NCI-H1417 (cell line): ENCODE results near the gene NIN.

Experiments
- DNase-seq, 3 experiments: peaks; one replicate each; lab custom pipeline; 2025; lab: John Stamatoyannopoulos, UW

Gene NIN, protein sequence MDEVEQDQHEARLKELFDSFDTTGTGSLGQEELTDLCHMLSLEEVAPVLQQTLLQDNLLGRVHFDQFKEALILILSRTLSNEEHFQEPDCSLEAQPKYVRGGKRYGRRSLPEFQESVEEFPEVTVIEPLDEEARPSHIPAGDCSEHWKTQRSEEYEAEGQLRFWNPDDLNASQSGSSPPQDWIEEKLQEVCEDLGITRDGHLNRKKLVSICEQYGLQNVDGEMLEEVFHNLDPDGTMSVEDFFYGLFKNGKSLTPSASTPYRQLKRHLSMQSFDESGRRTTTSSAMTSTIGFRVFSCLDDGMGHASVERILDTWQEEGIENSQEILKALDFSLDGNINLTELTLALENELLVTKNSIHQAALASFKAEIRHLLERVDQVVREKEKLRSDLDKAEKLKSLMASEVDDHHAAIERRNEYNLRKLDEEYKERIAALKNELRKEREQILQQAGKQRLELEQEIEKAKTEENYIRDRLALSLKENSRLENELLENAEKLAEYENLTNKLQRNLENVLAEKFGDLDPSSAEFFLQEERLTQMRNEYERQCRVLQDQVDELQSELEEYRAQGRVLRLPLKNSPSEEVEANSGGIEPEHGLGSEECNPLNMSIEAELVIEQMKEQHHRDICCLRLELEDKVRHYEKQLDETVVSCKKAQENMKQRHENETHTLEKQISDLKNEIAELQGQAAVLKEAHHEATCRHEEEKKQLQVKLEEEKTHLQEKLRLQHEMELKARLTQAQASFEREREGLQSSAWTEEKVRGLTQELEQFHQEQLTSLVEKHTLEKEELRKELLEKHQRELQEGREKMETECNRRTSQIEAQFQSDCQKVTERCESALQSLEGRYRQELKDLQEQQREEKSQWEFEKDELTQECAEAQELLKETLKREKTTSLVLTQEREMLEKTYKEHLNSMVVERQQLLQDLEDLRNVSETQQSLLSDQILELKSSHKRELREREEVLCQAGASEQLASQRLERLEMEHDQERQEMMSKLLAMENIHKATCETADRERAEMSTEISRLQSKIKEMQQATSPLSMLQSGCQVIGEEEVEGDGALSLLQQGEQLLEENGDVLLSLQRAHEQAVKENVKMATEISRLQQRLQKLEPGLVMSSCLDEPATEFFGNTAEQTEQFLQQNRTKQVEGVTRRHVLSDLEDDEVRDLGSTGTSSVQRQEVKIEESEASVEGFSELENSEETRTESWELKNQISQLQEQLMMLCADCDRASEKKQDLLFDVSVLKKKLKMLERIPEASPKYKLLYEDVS (N-terminal part only)

DNA sequence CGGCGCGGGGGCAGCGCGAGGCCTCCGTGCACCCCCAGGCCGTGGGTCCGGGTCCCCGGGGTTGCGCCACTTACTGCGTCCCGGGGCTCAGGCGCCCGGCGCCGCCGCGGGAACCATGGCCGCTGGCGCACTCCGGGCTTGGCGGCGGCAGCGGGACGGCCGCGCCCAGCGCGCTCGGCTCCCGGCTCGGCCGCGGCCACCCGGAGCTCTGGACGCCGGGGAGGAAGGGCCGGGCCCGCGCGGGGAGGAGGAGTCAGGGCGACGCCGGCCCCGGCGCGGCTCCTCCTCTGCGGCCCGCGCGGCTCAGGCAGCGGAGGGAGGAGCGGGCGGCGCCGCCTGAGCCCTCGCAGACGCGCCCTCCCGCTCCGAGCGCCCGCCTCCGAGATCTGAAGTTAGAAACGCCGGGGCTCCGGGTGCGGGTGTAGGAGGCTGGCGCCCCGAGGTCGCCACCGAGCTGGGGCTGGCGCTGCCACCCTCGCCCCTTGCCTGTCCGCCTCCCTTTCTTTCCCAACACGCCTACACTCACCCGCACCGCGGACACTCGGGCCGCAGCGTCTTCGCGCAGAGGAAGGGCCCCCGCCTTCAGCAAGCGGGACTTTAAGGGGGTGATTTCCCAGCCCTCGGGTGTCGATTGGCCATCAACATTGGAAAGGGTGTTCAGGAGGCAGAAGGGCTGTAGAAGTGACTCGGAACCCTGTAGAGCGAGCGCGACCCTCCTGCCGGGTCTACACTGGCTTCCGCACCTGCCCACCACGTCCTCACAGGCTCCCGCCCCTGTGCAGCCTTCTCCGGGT, at the start of gene NIN:
TSS of gene NIN (minus strand) at position 231 of the 794 bp plus-strand sequence. CDS start 9,106 bp downstream, outside the sequence.
- peak; percentile 85 to 89 (median 89) for DNase-seq

DNA sequence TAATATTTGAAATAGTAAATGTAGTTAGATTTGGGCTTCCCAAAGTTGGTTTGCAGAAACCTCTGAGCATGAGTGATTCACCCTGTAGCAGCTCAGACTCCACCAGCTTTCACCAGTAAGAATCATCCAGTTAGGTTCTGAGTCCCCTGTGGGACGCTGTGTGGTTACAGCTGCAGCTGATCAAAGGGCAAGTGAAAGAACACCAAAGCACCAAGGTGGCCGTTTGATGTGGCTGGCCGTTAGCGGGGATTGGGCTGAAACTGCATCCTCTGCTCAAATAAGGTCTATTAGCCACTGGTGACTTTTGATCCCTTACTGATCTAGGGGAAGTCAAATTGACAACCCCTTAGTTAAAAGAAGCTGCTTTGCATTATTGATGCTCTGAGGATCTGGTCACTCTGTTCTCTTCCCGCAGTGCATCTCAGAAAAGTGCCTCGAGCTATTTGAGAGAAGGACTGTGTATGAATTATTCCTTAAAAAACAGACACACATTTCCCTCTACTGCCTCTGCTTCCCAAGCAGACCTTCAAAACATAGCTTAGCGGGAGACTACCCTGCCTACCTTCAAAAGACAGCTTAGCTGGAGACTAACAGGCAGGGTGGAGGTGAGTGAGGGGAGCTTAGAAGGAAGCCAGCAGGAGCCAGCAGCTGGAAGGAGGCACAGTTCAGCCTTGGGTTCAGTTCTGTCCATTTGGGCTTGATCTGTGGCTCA, 44.6 kb upstream of the NIN start:
- DNase-seq: no peak

DNA sequence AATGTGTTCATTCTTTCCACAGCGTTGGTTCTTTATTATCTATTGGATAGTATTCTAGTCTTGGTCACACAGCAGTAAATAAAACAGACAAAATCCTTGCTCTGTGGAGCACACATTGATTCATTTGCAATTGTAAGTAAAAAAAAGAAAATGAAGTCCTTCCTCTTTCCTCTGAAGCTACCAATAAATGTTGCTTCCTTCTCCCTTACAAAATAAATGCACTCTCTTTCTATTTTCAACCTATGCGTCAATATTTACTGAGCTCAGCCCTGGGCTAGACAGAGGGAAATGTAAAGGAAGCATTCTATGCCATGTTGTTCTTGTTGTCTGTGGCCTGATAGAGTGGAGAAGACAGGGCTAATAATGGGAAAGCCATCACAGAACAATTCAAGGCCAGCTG, 43.8 kb upstream of the NIN start:
- peak in 2 of 3 experiments; percentile 26 to 58 for DNase-seq

DNA sequence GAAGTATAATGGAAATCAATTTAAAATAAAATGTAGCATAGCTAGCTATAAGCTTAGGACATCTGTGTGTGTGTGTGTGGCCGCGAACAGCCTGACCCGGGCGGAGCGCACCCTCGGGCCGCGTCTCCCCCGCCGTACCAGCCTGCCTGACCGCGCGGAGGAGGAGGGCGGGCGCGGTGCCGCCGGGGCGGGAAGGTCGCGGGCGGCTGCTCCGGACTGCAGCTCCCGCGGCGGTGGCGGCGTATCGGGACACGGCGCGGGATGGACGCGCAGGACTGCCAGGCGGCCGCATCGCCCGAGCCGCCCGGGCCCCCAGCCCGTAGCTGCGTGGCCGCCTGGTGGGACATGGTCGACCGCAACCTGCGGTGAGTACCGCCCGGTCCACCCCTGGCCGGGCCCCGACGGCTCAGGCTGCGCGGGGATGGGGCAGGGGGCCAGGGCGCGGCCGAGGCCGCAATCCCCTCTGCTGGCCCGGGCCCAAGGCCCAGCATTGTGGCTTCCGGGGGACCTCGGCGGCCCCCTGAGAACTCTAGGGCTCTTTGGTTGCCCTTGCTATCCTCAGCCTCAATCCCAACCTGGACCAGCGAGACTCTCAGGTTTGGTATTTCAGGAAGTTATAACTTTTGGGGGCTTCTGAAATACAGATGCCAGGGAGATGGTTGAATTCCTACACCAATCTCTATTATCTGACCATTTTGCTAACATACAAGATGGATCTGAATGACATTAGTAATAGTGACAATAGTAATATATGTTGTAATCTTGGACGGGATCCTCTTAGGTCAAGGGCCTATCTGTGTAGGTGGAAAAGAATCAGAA, 41.2 kb upstream of the NIN start, which contains the start of gene ABHD12B:
TSS of gene ABHD12B (plus strand) at position 140 of the 819 bp plus-strand sequence. CDS start at position 262, 122 bp downstream.
- no peak for DNase-seq

DNA sequence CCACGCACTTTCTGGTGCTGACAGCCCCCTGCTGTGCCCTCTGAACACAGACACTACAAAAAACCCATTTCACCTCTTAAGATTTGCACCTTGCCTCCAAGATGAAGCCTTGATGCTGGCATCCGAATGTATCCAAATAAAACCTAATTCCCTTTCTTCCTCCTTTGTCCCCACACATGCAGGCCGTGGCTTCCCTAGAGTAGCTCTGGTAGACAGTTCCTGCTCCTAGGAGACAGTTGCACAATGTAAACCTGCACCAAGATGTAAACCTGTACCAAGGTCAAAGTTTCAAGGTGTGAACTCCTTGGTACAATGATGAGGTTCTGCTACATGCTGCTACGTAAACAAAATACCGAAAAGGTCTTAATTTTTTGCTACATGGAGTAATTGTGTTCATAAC, 40.3 kb upstream of the NIN start:
- DNase-seq: no peak

DNA sequence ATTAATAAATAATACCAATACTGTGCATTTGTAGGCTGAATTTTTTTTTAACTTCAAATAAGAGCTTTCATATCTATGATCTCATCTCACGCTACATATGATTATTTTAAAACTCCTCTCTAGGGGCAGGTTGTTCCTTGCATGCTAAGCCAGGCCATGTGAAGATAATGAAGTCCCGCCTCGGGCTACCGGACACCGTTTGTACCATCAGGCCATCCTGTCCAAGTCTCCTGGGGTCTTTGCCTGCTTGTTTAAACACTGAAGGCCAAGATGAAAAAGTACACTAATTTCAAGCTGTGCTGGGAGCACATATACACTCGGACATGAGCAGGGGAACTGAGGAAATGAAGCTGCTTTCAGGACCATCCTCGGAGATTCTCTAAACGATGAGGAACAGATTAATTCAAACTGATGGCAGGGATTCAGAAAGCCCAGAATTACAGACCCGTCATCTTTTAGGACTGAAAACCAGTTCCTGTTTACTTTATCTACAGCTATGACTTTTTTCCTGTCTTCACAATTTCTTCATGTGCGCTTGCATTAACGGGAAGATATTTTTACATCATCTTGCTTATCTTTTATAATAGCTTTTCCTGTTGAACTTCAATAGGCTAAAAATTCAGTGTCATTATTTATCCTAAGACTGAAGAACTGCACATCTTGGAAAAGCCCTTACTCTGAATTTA, 34.6 kb upstream of the NIN start:
- DNase-seq: no peak

DNA sequence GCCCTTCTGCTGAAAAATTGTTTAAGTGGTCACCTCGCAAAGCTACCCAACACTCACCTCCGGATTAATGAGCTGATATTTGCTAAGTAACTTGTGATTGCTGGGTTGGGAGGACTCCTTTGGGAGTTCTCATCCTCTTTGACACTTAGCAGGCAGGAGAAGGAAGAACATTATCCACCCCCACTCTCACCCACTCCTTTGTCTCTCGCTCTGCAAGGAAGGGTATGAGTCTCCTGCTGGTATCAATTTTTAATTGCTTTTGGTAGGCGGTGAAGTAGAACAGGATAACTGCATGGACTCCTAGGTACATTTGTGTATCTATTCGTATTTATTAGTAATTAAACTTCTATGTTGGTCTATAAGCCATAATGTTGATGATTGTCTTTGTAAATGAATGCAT, 34.0 kb upstream of the NIN start:
- DNase-seq: no peak

DNA sequence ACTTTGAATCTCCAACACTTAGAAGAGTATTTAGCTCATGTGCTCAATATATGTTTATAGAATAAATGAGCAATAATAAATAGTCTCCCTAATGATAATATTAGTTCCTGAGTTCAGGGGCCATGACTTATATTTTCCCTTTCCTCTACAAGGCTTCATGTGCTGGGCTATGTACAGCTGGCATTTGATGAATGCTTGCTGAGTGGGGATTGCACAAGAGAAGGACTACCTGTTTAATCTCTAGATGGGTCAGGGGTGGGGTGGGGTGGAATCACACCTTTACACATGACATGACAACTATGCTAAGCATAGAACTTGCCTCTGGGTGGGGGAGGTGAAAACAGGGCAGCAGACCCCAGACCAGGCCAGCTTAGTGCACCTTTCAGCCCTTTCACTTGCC, 33.3 kb upstream of the NIN start:
- DNase-seq: no peak

DNA sequence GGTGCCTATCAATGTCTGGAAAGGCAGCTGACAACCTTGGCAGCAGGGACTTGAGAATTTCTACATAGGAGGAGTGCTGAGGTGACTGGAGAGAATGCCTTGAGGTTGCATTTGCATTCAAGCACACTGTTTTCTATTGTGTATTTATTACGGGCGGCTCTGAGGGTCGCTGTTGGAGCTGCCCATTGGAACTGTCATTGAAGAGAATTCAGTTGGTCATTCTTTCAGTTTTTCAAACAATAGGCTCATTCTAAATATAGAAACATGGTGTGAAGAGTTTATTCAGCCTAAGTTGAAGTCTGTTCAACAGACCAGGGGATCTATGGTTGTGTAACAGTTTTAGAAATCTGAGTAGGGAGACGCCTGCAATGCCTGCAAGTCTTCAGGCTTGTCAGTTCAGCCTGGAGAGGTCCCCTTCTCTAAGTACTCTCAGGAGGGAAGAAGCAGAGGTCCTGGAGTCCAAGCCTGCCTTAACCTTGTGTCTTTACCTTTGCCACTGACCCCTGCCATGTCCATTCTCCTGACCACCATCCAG, 31.1 kb upstream of the NIN start:
- no peak for DNase-seq

DNA sequence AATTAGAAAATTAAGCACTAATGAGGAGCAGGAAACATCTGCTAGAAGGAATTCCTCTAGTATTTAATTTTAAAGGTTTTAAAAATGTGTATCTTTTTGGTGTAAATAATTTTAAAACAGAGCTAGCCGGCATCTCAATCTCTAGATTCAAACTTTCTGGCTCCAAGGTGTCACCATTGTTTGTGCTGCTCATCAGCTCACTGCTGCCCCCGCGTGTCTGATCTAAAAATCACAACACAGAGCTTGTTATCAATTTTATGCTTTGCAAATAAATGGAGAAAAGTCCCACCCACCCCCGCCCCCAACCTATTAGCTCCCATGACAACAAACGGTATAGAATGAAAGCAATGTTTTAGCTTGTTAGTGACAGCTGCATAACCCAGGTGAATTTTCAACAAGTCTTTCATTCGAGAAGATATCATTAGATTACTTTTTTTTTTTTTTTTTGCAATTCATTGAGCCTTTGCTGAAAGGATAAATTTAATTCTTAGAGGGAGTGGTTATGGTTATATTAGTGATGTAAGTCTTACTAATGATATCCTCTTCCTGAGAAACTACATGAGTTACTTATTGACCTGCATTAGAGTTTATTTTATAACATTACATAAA, 29.6 kb upstream of the NIN start:
- DNase-seq: peak; percentile 91 to 98 (median 97)

DNA sequence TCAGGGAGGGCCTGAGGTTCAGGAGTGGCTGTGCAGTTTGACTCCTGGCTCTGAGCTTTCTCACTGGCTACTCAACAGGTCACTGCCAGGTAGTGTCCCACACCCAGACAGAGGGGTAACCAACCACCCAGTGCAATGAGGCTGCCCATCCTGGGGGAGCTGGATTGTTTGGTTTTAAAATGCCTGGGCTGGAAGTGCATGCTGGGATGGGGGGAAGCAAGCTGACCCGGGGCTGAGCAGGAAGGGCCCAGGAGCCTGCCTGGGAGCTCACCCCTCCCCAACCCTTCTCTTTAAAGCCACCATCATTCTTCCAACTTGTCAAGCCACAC, 28.3 kb upstream of the NIN start:
- no peak for DNase-seq

DNA sequence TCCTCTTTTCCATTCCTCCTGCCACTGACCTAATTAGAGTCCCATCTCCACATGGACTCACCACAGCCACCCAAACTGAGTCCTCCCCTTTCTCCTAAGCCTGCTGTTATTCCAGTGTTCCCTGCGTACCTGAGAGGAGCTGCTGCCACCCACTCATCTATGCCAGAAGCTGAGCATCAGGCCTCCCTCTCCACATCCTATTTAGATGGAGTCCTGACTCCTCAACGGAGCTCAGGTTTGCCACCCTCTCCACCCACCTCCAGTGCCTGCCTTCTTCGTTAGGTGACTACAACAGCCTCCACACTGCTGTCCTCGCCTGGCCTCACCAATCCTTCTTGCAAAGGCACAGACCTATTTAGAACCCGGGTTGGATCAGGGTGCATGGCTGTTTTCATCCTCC, 25.7 kb upstream of the NIN start:
- DNase-seq: no peak

DNA sequence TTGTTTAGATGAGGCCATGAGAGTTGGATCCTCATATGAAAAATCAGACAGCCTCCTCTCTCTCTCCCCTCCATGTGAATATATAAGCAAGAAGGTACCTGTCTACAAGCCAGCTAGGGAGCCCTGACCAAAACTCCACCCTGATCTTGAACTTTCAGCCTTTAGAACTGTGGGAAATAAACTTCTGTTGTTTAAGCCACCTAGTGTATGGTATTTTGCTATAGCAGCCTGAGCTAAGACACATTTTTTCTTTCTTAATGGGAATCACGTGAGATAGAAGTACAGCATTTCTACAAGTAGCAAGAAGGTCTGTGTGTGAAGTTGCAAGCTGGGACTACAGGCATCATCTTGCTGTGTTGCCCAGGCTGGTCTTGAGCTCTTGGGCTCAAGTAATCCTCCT, 24.6 kb upstream of the NIN start:
- DNase-seq: no peak

DNA sequence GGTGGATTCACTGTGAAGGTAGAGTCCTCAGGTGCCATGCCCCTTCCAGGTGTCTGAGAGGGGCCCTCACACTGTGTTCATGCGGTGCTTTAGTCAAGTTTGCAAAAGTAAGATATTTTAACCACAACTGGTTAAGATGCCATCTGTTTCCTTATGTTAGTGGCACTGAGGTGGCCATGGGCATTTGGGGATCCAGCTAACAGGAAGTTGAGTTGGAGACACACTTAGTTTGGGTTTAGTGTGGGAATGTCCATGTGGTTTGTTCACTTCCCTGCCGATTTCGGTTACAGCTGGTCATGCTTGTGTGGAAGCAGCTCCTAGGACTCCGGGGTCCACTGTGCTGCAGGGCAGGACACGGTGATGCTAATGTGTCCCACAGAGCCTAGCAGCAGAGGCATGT, 23.6 kb upstream of the NIN start:
- no peak for DNase-seq

DNA sequence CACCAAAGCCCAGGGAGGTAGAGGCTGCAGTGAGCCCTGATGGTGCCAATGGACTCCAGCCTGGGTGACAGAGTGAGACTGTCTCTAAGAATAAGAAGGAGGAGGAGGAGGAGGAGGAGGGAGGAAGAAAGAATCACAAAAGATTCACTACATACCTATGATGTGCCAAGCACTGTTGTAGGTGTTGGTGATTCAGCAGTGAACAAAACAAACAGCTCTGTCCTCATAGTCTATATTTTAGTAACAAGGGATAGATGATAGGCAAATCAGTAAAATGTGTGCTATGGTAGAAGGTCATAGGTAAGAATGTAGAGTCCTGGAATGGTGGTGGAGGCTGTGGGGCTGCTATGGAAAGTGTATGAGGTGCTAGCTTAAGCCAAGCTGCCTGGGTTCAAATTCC, 22.9 kb upstream of the NIN start:
- no peak for DNase-seq

DNA sequence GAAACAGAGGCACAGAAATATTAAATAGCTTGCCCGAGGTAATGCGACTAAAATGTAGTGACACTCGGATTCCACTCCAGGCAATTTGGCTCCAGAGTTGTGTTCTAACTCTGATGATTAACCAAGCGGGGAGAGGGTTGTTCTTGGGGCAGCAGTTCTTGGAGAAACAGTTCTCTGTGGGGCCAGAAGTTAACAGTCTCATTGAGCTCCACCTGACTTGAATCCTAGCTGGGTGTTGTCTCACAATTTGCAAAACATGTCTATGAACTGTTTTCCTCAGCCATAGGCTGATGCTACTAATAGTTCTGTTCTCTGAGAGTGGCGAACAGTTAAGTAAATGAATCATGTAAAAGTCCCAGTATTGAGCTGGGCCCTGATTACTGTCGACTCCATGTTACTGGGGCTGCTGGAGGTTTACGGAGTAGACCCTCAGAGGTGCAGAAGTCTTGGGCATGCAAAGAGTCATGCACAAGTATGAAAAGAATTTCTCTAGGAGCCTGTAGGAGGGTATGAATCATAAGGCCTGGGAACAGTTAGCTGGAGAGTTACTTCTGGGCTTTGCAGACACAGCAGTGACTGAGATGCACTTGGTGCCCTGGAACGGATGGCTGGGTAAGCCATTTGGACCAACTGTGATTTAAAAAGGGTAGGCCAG, 15.4 kb upstream of the NIN start:
- DNase-seq: no peak

DNA sequence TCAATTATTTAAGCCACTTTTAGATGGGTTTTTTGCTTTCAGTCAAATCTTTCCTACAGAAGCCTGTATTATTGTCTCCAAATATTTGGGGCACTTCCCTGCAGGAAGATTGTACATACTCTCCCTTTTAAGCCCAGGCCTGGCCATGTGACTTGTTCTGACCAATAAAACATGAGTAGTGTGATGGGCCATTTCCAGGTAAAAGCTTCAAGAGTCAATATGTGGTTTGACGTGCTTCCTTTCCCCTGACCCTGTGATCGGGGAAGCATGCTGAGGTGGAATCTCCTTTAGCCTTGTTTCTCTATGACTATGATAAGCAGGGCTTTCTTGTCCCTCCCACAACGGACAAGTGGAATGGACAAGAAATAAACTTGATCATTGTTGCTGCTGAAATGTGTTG, 14.2 kb upstream of the NIN start:
- DNase-seq: no peak

DNA sequence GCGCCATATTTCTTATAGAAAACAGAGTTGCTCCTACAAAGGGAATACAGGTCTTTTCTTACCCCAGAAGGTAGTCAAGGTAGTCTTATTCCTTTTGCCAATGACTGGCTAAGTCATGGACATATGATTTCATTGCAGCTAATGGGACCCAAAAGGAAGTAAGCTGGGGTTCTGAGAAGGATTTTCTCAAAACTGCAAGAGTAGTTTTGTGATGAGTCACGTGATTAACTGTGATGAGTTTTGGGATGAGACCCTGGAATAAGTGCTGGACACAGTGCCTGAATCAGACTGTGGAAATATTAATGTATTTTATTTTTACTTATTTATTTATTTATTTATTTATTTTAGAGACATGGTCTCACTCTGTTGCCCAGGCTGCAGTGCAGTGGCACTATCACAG, 13.4 kb upstream of the NIN start:
- DNase-seq: no peak
